ENCODE results near the gene SSBP2.

SSBP2 gene

DNA sequence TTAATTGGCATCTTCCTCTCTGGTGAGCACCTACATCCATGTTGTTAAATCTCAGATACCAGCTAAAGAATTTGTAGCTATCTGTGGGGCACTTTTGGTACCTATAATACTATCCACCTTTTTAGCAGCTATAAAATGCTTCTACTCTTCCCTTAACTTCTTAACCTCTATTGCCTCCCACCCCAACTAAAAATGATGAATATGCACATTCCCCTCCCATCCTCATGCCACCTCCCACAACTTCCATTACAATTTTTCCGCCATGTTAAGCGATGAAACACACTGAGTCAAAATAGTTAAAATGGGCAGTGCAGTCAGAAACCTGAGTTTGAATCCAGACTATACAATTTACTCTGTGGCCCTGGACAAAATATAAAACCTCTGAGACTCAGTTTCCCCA is 10.1 kb downstream of the SSBP2 start:
- no peak for DNase-seq (ENCODE audit: low read depth)
- in situ Hi-C loops (cut with HindIII; ENCODE audit: low sequenced_read_pairs): no loop called here
- H3K4me3 ChIP-seq (ENCODE audit: low read depth, low read length): no peak overlapping the region
- TF ChIP-seq, protein P1, sequence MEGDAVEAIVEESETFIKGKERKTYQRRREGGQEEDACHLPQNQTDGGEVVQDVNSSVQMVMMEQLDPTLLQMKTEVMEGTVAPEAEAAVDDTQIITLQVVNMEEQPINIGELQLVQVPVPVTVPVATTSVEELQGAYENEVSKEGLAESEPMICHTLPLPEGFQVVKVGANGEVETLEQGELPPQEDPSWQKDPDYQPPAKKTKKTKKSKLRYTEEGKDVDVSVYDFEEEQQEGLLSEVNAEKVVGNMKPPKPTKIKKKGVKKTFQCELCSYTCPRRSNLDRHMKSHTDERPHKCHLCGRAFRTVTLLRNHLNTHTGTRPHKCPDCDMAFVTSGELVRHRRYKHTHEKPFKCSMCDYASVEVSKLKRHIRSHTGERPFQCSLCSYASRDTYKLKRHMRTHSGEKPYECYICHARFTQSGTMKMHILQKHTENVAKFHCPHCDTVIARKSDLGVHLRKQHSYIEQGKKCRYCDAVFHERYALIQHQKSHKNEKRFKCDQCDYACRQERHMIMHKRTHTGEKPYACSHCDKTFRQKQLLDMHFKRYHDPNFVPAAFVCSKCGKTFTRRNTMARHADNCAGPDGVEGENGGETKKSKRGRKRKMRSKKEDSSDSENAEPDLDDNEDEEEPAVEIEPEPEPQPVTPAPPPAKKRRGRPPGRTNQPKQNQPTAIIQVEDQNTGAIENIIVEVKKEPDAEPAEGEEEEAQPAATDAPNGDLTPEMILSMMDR (IDR thresholded peaks at IDR 0.05; ENCODE audit: low read depth, low read length, missing control alignments): no peak

- TF ChIP-seq, protein P1 (IDR thresholded peaks at IDR 0.05; ENCODE audit: low read depth, low read length, missing control alignments): no peak
- in situ Hi-C loops (cut with HindIII; ENCODE audit: low sequenced_read_pairs): no loop called here
- DNase-seq (ENCODE audit: low read depth): no peak
- H3K4me3 ChIP-seq (ENCODE audit: low read depth, low read length): no peak overlapping the region
These were observed 11.6 kb downstream of the SSBP2 start for GRCh38 chr5:81739291-81739690.

- TF ChIP-seq, protein P1 (IDR thresholded peaks at IDR 0.05; ENCODE audit: low read depth, low read length, missing control alignments): no peak
- in situ Hi-C loops (cut with HindIII; ENCODE audit: low sequenced_read_pairs): no loop called here
- DNase-seq (ENCODE audit: low read depth): no peak
- H3K4me3 ChIP-seq (ENCODE audit: low read depth, low read length): no peak overlapping the region
These were observed 21.6 kb downstream of the SSBP2 start for GRCh38 chr5:81729276-81729675.

DNA sequence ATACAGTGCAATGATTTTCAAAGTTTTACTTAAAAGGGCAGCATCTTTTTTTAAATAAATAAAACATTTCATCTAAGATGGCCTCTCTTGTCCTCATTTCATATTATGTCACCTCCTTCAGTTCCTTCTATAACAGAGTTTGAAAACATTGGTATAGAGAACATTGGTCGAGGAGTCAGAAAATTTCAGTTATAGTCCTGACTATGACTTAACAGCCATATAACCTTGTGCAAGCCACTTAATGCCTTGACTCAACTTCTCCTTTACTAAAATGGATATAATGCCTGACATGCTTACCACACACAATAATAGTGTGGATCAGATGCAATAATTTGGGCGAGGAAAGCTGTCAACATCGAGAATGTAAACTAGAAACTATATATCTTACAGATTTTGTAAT is 22.6 kb downstream of the SSBP2 start:
- no peak overlapping the region for H3K4me3 ChIP-seq (ENCODE audit: low read depth, low read length)
- TF ChIP-seq, protein P1 (IDR thresholded peaks at IDR 0.05; ENCODE audit: low read depth, low read length, missing control alignments): no peak
- DNase-seq (ENCODE audit: low read depth): no peak
- in situ Hi-C loops (cut with HindIII; ENCODE audit: low sequenced_read_pairs): no loop called here

DNA sequence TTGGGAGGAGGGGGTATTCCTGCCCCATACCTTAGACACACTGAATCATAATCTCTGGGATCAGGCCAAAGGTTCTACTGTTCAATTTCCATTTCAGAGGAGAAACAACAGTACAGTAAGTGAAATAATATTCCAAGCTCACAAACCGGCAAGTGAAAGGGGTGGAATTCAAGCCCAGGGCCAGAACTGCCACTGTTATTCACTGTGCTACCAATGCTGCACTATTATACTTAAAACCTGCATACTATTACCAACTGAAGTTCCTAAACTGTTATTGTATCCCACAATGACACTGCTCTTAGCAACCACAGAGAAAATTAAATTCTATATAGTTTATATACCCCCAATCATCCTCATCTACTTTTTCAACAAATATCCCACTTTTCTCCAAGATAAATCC is 24.6 kb downstream of the SSBP2 start:
- no peak overlapping the region for H3K4me3 ChIP-seq (ENCODE audit: low read depth, low read length)
- no peak for DNase-seq (ENCODE audit: low read depth)
- in situ Hi-C loops (cut with HindIII; ENCODE audit: low sequenced_read_pairs): no loop called here
- TF ChIP-seq, protein P1 (IDR thresholded peaks at IDR 0.05; ENCODE audit: low read depth, low read length, missing control alignments): no peak

GRCh38 chr5:81724571-81724970 is 26.3 kb downstream of the SSBP2 start:
- H3K4me3 ChIP-seq (ENCODE audit: low read depth, low read length): no peak overlapping the region
- no peak for DNase-seq (ENCODE audit: low read depth)
- in situ Hi-C loops (cut with HindIII; ENCODE audit: low sequenced_read_pairs): no loop called here
- TF ChIP-seq, protein P1 (IDR thresholded peaks at IDR 0.05; ENCODE audit: low read depth, low read length, missing control alignments): no peak

GRCh38 chr5:81724108-81724507 is 26.8 kb downstream of the SSBP2 start:
- no peak for DNase-seq (ENCODE audit: low read depth)
- in situ Hi-C loops (cut with HindIII; ENCODE audit: low sequenced_read_pairs): no loop called here
- TF ChIP-seq, protein P1 (IDR thresholded peaks at IDR 0.05; ENCODE audit: low read depth, low read length, missing control alignments): no peak
- no peak overlapping the region for H3K4me3 ChIP-seq (ENCODE audit: low read depth, low read length)
